Measurements from ENCODE around the gene BCCIP.

The BCCIP gene

DNA sequence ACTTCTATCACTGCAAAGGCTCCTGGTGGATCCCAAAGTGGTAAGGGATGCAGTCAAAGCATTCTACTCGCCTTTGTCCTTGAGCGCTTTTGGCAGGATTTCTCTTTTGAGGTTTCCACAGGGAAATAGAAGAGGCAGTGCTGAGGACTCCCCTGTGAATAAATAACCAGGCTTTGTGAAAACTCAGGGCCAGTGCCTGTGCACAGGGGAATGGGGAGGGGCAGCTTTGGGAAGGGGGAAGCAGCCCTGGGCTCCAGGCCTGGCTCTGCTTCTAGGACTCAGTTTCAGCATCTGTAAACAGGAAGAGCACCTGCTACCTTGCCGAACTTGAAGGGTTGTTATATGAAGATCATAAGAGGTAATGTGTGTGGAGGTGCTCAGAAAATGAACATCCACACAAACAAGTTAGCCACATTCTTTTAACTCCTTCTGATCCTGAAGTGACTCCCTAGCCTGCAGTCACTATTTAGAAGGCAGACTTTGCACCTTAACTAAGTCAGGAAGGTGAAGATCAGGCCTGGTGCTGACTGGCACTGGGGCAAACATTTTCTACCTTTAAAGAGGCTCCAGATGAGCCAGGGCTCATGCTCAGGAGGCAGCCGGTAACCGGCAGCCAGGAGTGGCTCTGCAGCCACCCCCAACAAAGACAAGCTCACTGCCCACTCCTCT is 25.2 kb upstream of the BCCIP start:
- no peak overlapping the region for H3K4me3 ChIP-seq (replicated peaks in 1 of 2; ENCODE audit: low read depth in 2 of 2, low read length in 2 of 2)
- no peak for TF ChIP-seq CTCF (IDR thresholded peaks at IDR 0.05; ENCODE audit: low read depth, low read length)
- no peak for DNase-seq (ENCODE audit: low read depth in 2 of 2)

- H3K4me3 ChIP-seq (replicated peaks in 1 of 2; ENCODE audit: low read depth in 2 of 2, low read length in 2 of 2): no peak overlapping the region
- no peak for DNase-seq (ENCODE audit: low read depth in 2 of 2)
- no peak for TF ChIP-seq CTCF (IDR thresholded peaks at IDR 0.05; ENCODE audit: low read depth, low read length)
Measured at GRCh38 chr10:125799451-125800182, 23.7 kb upstream of the BCCIP start.

GRCh38 chr10:125801574-125801973 is 21.8 kb upstream of the BCCIP start:
- H3K4me3 ChIP-seq (replicated peaks in 1 of 2; ENCODE audit: low read depth in 2 of 2, low read length in 2 of 2): no peak overlapping the region
- DNase-seq (ENCODE audit: low read depth in 2 of 2): no peak
- no peak for TF ChIP-seq CTCF (IDR thresholded peaks at IDR 0.05; ENCODE audit: low read depth, low read length)

GRCh38 chr10:125802131-125802530 is 21.2 kb upstream of the BCCIP start:
- no peak overlapping the region for H3K4me3 ChIP-seq (replicated peaks in 1 of 2; ENCODE audit: low read depth in 2 of 2, low read length in 2 of 2)
- no peak for TF ChIP-seq CTCF (IDR thresholded peaks at IDR 0.05; ENCODE audit: low read depth, low read length)
- no peak for DNase-seq (ENCODE audit: low read depth in 2 of 2)

GRCh38 chr10:125802739-125803138 is 20.6 kb upstream of the BCCIP start:
- no peak for DNase-seq (ENCODE audit: low read depth in 2 of 2)
- H3K4me3 ChIP-seq (replicated peaks in 1 of 2; ENCODE audit: low read depth in 2 of 2, low read length in 2 of 2): no peak overlapping the region
- TF ChIP-seq CTCF (IDR thresholded peaks at IDR 0.05; ENCODE audit: low read depth, low read length): no peak

- no peak overlapping the region for H3K4me3 ChIP-seq (replicated peaks in 1 of 2; ENCODE audit: low read depth in 2 of 2, low read length in 2 of 2)
- no peak for DNase-seq (ENCODE audit: low read depth in 2 of 2)
- TF ChIP-seq CTCF (IDR thresholded peaks at IDR 0.05; ENCODE audit: low read depth, low read length): no peak
Measured at GRCh38 chr10:125808047-125808446, 15.3 kb upstream of the BCCIP start.

Data from cardiac fibroblast (primary cell).